HG02571 (cell line): ENCODE data around the gene NEK7.

ENCODE experiments used
- ATAC-seq: cut with Tn5 transposase; IDR thresholded peaks from one replicate; pipeline ENCODE4 v1.9.1; 2021; ENCODE audit warnings: mild to moderate bottlenecking, moderate library complexity; ENCODE audit not compliant: unreplicated experiment

The NEK7 gene

DNA sequence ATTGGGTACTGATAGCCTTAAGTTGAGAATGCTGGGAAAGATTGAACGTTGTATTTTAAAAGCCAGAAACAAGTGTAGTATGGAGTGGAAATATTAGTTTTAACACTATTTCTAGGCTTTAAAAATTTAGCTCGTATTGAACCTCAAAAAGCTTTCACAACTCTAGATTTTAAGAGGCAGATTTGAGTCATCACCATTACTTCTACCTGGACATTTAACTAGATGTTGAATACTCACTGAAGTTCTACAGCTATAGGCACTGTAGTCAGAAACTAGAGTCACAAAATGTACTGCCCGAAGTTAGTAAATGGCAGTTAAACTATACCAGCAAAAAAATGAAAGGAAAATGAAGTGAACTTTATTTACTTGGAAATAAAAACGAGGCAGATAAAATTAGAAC is 96.5 kb downstream of the NEK7 start:
- peak; percentile 78 for ATAC-seq

DNA sequence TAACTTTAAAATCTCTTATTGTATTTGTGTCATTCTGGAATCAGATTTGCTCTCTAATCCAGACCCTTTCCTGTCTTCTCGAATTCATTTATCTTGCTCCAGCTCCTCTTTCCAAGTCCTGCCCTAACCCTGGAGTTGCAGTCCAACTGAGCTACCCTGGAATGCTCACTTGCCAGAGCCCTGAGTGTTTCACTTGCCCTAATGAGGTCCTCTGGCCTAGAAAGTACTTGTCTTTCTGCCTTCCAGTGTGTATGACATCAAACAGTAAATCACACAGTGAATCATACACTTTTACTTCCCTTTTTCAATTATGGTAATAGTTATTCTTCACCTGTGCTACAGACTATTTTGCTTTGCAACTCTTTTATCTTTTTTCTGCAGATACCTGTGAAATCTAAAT is 96.9 kb downstream of the NEK7 start:
- peak; percentile 98 for ATAC-seq

DNA sequence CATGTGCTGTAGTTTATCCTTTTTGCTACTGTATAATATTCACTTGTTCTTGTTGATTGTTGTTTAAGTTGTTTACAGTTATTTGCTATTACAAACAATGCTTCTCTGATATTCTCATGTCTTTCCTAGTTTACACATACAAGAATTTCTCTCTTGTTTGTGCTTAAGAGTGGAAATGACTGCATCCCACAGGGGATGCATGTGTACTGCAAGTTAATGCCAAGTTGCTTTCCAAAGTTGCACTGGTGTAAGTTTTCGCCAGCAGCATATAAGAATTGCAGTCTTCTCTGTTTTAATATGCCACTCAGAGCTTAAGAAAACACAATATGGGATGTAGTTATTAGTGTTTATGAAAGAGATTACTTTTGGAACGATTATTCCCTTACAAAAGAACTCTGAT is 97.7 kb downstream of the NEK7 start:
- ATAC-seq: no peak

DNA sequence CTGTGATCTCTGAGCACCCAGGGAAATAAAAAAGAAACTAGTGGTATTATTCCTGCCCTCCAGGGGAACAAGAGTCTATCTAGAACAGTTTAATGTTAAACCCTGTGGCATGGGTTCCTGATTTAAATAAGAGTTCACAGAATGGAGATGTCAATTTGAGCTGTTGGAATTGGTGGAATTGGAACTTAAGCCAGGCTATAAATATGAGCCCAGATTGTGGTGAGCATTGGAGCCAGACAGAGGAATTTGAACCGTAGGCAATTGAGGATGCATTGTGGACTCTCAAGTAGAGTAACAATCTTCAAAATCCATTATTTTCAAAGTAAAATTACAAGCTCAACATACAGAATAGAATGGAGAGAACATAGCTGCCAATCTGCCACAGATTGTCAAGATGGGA is 98.2 kb downstream of the NEK7 start:
- no peak for ATAC-seq

DNA sequence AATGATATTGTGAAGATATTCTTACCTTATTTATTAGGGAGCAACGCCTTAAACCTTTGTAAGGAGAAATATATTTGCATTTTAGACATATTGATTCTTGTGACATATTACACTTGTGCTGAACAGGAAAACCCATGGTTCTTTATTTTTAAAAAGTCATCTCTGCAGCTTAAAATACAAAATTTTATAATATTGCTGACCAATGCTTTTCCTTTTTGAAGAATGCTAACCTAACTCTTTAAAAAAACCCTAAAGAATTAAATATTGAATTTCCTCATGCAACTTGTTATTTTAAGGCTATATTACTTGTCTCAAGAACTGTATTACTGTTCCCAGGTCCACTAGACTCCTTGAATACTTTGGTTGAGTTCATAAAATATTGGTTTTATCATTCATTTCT is 99.0 kb downstream of the NEK7 start:
- no peak for ATAC-seq

DNA sequence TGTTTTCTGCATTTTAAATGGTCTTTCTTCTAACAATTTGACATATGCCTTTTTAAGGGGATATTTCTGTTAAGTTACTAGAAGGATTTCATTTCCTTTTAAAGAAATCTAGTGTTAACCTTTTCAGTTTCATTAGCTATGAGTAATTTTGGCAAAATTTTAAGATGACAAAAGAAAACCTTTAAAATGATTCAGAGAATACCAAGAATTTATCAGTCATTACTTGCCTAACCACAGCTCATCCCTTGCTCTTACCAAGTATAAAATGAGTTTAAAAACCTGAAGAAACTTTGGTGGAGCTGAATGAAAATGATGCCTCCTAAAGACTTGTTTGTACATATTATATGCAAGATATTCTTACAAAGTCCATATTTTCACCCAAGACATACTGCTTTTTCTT is 101.7 kb downstream of the NEK7 start:
- no peak for ATAC-seq

GRCh38 chr1:198259333-198260074 is 102.7 kb downstream of the NEK7 start:
- no peak for ATAC-seq

GRCh38 chr1:198261886-198262285 is 105.1 kb downstream of the NEK7 start:
- ATAC-seq: no peak

DNA sequence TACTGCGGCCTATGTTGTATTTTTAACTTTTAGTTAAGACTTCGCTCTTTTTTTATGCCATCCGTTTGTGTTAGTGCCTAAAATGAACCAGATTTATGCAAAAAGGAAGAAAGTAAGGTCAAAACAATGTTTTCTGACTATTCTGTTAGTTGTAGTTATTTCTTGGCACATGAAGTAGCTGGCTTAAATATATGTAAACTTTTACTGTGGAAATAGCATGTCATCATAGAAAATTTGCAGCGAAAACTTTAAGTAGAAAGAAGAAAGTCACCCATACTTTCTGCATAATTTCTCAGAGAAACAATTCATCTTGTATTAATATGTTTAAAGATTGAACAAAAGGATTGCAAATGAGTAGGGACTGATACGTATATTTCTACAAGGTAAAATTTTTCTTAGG is 106.4 kb downstream of the NEK7 start:
- no peak for ATAC-seq

DNA sequence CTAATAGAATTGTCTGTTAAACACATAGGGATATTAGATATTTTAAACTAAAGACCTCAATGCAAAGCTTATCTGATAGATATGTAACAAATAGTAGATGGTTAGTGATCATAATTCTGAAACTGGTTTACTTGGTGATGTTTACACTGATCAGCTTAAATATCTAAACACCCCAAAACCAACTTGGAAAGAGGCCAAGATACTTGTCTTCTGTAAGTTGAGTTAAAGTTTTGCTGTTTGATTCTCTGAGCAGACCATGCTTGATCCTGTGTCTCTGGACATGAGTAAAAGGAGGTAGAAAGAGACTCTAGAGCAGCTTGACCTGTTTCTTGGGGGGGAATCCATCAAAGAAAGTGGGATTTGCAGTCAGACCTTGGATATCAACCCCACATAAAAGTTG is 107.5 kb downstream of the NEK7 start:
- ATAC-seq: no peak

DNA sequence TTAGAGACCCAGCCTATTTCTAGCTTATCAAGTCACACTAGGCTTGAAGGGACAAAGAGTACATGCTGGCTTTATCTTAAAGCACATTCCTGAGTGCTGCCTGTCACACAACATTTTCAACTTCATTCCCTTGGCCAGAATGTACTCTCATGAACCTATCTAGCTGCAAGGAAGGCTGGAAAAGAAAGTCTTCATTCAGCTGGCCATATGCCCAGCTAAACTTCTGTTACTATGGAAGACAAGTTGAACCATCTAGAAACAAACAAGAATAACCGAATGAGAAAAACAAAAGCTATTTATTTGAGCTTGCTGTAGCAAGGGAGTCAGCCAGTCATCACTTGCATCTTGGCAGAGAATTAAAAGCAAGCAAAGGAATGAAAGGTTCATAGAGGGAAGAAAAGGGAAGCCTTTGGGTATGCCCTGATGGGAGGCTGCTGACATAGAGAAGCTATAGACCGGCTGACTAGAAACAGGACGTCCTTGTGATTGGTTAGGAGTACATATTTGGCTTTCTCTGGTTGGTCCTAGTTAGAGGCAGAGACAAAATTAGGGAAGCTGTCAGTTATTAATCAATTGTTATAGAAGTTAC is 108.4 kb downstream of the NEK7 start:
- no peak for ATAC-seq

GRCh38 chr1:198267056-198267455 is 110.3 kb downstream of the NEK7 start:
- no peak for ATAC-seq

- ATAC-seq: no peak
Observed at GRCh38 chr1:198267921-198268320, 111.1 kb downstream of the NEK7 start.

DNA sequence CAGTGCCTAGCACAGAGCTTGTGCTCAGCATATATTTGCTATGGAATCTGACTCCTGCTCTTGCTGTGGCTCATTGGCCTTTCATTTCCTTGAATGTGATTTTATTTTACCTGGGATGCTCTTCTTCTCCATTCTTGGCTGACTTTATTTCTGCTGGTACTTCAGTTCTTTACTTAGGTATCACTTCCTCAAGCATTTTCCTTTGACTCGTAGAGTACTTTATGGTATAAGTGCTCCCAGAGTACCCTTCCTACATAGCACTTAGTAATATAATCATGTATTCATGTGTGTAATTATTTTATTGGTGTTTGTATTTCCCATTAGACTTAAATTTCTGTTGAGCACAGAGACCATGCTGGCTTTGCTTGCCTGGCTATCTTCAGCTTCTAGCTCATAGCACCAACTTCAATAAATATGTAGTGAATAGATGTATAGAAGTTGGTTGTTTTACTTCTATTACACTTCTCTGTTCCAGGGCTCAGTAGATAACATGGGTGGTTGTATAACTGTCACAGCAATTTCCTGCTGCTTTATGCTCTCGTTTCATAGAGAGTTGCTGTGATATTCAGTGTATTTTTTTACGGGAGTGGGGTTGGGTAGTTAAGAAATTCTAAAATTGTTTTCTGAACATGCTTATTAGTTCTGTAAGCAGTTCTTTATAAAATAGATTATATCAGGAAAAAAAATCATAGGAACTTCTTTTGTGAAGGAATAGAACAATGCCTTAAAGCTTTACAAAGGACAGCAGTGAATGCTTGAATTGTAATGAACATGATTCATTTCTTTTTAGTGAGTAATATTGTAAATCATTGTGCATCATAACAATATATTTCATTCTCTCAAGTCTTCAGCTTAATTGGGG is 112.2 kb downstream of the NEK7 start:
- ATAC-seq: no peak

- no peak for ATAC-seq
Observed at GRCh38 chr1:198269646-198269940, 112.8 kb downstream of the NEK7 start.

DNA sequence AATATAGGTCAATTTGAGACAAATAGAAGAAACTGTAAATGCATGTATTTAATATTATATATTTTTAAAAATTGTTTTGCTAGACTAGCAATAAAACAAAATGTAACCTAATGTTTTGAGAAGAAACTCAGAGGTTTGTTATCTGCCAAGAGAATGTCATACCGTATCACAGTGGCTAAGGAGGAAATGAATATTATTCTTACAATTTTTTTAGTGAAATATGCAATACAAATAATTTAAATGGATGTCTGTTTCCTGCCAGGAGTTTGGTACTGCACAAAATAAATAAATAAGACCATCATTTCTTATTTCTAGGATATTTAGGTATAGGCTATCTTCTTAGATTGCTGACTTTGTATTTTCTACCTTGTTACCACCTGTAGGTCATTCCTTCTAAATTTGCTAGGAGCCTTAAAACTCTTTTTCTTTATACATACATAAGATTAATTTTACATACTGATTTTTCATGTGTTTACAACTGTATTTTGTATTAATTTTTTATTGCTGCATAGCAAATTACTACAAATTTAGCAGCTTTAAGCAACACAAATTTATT is 113.6 kb downstream of the NEK7 start:
- ATAC-seq: no peak

DNA sequence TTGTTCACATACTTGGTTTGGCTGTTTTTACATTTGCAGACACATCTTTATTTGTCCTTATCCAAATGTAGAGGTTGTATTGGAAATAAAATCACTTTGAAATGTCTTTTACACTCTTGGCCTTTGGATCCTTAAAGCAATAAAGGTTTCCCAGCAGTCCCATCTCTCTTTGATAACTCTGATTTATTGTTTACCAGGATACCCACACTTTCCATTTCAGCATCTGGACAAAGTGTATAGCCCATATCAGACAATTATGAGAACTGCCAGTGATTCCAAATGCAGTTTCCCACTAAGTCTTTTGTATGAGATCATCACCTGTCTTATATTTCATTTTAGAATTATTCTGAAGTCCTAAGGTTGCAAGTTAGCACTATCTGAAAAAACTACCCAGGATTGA is 114.7 kb downstream of the NEK7 start:
- no peak for ATAC-seq

DNA sequence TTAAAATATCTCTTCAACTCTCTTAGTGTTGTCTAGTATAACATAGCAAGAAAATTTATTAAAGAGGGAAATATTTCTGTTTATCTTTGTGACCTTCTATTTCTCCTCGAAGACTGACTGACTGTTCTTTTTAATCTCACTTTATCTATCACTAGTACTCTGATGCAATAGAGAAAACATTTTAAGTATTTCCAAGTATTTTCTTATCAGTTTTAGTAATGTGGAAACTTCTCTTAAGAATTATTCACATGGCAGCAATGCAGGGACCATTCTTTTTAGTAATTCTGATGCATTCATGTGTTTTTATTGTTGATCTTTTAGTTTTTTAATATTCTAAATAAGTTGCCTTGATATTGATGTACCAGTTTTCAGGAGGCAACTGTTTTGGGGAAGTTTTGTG is 115.7 kb downstream of the NEK7 start:
- no peak for ATAC-seq

GRCh38 chr1:198273748-198274295 is 117.0 kb downstream of the NEK7 start:
- ATAC-seq: no peak

- no peak for ATAC-seq
Observed at GRCh38 chr1:198275597-198275996, 118.8 kb downstream of the NEK7 start.

- no peak for ATAC-seq
Observed at GRCh38 chr1:198276241-198276640, 119.4 kb downstream of the NEK7 start.

DNA sequence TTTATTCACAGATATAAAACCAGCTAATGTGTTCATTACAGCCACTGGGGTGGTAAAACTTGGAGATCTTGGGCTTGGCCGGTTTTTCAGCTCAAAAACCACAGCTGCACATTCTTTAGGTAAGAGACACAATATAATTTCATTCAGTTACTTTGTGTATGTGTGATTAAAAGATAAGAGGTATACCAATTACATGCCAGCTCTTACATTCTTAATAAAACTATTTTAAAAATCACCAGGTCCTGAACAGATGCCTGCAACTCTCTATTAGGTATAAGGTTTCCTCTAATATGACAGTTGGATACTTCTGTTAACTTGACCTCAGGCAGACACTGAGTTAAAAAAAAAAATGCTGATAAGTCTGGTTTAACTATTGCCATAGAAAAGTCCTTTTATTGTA is 122.1 kb downstream of the NEK7 start:
- ATAC-seq: no peak
